Vagina (tissue), 2 donors: ENCODE data around the gene ATXN7L3B. TPM values are rescaled to one million over a fixed set of nuclear protein-coding genes. Genes with fewer than 3 reads are reported as not detected.
"Not testable (repeated sequence)": the region's sequence is repeated elsewhere in the genome, so short reads cannot be mapped to it uniquely, and the experiment has no call there.

Source experiments
- DNase-seq, 2 donors: peaks; one replicate each; pipeline ENCODE4 v3.0.0-alpha.2; 2017; ENCODE audit errors: extremely low spot score in 2 of 2
- H3K27ac ChIP-seq: fragments of 200-600 bp; sonication (generic); one replicate; pipeline ENCODE4 v1.5.1; 2019
- H3K27me3 ChIP-seq: fragments of 200-600 bp; sonication (generic); one replicate; pipeline ENCODE4 v1.5.1; 2019
- H3K36me3 ChIP-seq, 2 donors: fragments of 200-600 bp; sonication (generic); one replicate each; pipeline ENCODE4 v1.5.1; 2017 to 2019
- H3K4me1 ChIP-seq: fragments of 200-600 bp; sonication (generic); one replicate; pipeline ENCODE4 v1.5.1; 2019
- H3K4me3 ChIP-seq, 2 donors: fragments of 200-600 bp; sonication (generic); 1 replicate in 1 of 2; 2 replicates in 1 of 2; pipeline ENCODE4 v1.5.1; 2016 to 2019
- H3K9me3 ChIP-seq: fragments of 200-600 bp; sonication (generic); one replicate; pipeline ENCODE4 v1.5.1; 2019
- POLR2A ChIP-seq, 2 donors: fragments of 450-650 bp; IDR thresholded peaks; one replicate each; pipeline ENCODE4 v1.6.1; 2017; ENCODE audit warnings: antibody characterized with exemption in 2 of 2, mild to moderate bottlenecking in 2 of 2, moderate library complexity in 2 of 2
- POLR2AphosphoS5 ChIP-seq, 2 donors: sonication (generic); formaldehyde crosslinking; IDR thresholded peaks; one replicate each; pipeline ENCODE4 v1.9.0; 2017; ENCODE audit warnings: antibody characterized with exemption in 2 of 2, mild to moderate bottlenecking in 2 of 2, low read depth in 1 of 2; ENCODE audit not compliant: insufficient read depth in 1 of 2
- intact Hi-C: fragments of 100-400 bp; cut with DNase I; formaldehyde crosslinking; loops from one replicate; pipeline ENCODE4 v1.15.1; 2023
- total RNA-seq: library from RNA; depleted of rRNA; stranded (reverse); fragments of >200 nt; gene quantifications from one replicate; pipeline ENCODE4 v1.2.3, GENCODE V29; 2016
- TF ChIP-seq, protein P1 (sequence below), 3 experiments: fragments of 450-650 bp in 2 of 3; fragments of 200-600 bp in 1 of 3; sonication (generic) in 1 of 3; IDR thresholded peaks; one replicate each; pipeline ENCODE4 v1.5.1; 2017 to 2019; ENCODE audit warnings: antibody characterized with exemption in 3 of 3, mild to moderate bottlenecking in 2 of 3, moderate library complexity in 2 of 3

The ATXN7L3B gene
- total RNA-seq, 1 donor from 2014 or later: 15.0 TPM

DNA sequence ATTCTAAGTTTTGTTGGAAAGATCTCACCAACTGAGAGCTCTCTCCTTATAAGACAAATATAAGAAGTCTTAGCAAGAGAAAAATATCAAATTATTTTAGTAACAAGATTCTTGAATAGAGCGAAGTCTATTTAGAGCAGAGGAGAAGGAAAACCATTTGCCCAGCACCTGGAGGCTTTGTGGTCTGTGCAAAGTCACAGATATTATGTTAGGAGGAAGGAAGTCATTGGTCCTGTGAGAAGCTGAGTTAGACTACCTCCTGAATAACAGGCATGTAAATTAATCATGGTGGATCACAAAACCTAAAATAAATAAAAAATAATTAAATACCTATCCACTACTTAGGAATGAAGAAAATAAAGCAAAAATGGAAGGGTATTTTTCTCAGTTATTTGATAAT, 38.4 kb upstream of the ATXN7L3B start:
- TF ChIP-seq POLR2AphosphoS5 (IDR thresholded peaks at IDR 0.05; ENCODE audit: insufficient read depth in 1 of 2, low read depth in 1 of 2) (no peak), POLR2A (IDR thresholded peaks at IDR 0.05) (no peak)
- TF ChIP-seq, protein P1, sequence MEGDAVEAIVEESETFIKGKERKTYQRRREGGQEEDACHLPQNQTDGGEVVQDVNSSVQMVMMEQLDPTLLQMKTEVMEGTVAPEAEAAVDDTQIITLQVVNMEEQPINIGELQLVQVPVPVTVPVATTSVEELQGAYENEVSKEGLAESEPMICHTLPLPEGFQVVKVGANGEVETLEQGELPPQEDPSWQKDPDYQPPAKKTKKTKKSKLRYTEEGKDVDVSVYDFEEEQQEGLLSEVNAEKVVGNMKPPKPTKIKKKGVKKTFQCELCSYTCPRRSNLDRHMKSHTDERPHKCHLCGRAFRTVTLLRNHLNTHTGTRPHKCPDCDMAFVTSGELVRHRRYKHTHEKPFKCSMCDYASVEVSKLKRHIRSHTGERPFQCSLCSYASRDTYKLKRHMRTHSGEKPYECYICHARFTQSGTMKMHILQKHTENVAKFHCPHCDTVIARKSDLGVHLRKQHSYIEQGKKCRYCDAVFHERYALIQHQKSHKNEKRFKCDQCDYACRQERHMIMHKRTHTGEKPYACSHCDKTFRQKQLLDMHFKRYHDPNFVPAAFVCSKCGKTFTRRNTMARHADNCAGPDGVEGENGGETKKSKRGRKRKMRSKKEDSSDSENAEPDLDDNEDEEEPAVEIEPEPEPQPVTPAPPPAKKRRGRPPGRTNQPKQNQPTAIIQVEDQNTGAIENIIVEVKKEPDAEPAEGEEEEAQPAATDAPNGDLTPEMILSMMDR (IDR thresholded peaks at IDR 0.05): no peak
- no peaks in the 10 kb centered on the region for H3K27me3 ChIP-seq
- no peak overlapping the region for H3K4me3 ChIP-seq
- H3K36me3 ChIP-seq: no peaks in the 10 kb centered on the region
- intact Hi-C loops: no loop called here
- DNase-seq: no peak
- H3K4me1 ChIP-seq: no peaks in the 10 kb centered on the region
- H3K27ac ChIP-seq: no peak overlapping the region
- no peaks in the 10 kb centered on the region for H3K9me3 ChIP-seq

GRCh38 chr12:74508873-74509657, 28.6 kb upstream of the ATXN7L3B start:
- H3K4me1 ChIP-seq, H3K4me3 ChIP-seq, H3K9me3 ChIP-seq, H3K36me3 ChIP-seq, intact Hi-C loops, DNase-seq, H3K27me3 ChIP-seq, H3K27ac ChIP-seq: not testable (repeated sequence)

- H3K36me3 ChIP-seq: no peaks in the 10 kb centered on the region
- intact Hi-C loops: no loop called here
- H3K9me3 ChIP-seq: no peaks in the 10 kb centered on the region
- no peak for DNase-seq
- no peaks in the 10 kb centered on the region for H3K27me3 ChIP-seq
- TF ChIP-seq POLR2A (IDR thresholded peaks at IDR 0.05): no peak
- TF ChIP-seq, protein P1 (IDR thresholded peaks at IDR 0.05): no peak
- no peak for TF ChIP-seq POLR2AphosphoS5 (IDR thresholded peaks at IDR 0.05; ENCODE audit: insufficient read depth in 1 of 2, low read depth in 1 of 2)
- H3K4me1 ChIP-seq: no peaks in the 10 kb centered on the region
- no peak overlapping the region for H3K27ac ChIP-seq
- no peak overlapping the region for H3K4me3 ChIP-seq
These were observed 27.7 kb upstream of the ATXN7L3B start for GRCh38 chr12:74509886-74510285.

GRCh38 chr12:74514098-74514872, 23.4 kb upstream of the ATXN7L3B start:
- Histone ChIP-seq H3K27me3 (no peaks in the 10 kb centered on the region), H3K4me1 (no peaks in the 10 kb centered on the region), H3K36me3 (no peaks in the 10 kb centered on the region), H3K27ac (no peak overlapping the region), H3K9me3 (no peaks in the 10 kb centered on the region), H3K4me3 (no peak overlapping the region)
- intact Hi-C loops: no loop called here
- TF ChIP-seq, protein P1 (IDR thresholded peaks at IDR 0.05): no peak
- no peak for TF ChIP-seq POLR2A (IDR thresholded peaks at IDR 0.05)
- TF ChIP-seq POLR2AphosphoS5 (IDR thresholded peaks at IDR 0.05; ENCODE audit: insufficient read depth in 1 of 2, low read depth in 1 of 2): no peak
- no peak for DNase-seq

DNA sequence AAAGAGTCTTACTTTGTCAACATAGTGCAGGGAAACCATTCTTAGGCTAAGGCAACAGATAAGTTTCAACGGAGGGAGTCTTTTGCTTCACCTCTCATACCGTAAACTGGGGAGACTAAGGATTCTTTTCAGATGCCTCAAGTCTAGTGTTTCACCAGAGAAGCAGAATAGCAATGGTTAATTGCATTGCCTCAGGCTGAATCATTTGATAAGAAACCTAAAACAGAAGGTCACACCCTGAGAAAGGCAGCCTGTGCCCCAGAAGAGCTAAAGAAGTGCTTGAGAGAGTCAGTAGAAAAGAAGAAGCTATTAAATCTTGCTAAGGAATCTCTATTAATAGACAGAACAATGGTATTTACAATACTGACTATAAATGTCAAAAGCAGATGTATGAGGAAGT, 21.8 kb upstream of the ATXN7L3B start:
- Histone ChIP-seq H3K27me3 (no peaks in the 10 kb centered on the region), H3K9me3 (no peaks in the 10 kb centered on the region), H3K36me3 (no peaks in the 10 kb centered on the region), H3K27ac (no peak overlapping the region), H3K4me1 (no peaks in the 10 kb centered on the region), H3K4me3 (no peak overlapping the region)
- TF ChIP-seq, protein P1 (IDR thresholded peaks at IDR 0.05): no peak
- intact Hi-C loops: no loop called here
- no peak for DNase-seq
